DOHH2 (cell line): ENCODE measurements around the gene USHBP1.

Experiments used
- CTCF ChIP-seq: fragments of 200-600 bp; sonication (generic); IDR thresholded peaks from one replicate; pipeline ENCODE4 v1.5.1; 2014; ENCODE audit warnings: antibody characterized with exemption, mild to moderate bottlenecking, low read depth, low read length; ENCODE audit not compliant: poor library complexity, severe bottlenecking
- EZH2phosphoT487 ChIP-seq: fragments of 200-600 bp; sonication (generic); IDR thresholded peaks from 2 replicates; pipeline ENCODE4 v1.6.1; 2017; ENCODE audit warnings: borderline replicate concordance, mild to moderate bottlenecking, antibody characterized with exemption, low read length, moderate library complexity, mixed read lengths

GRCh38 chr19:17220207-17220758, 44.3 kb downstream of the USHBP1 start:
- no peak for TF ChIP-seq CTCF
- TF ChIP-seq EZH2phosphoT487: no peak
